Urothelium cell line (cell line): ENCODE measurements around the gene ARMC9.
"Not testable (repeated sequence)": the region's sequence is repeated elsewhere in the genome, so short reads cannot be mapped to it uniquely, and the experiment has no call there.

ENCODE experiments used
- DNase-seq: peaks from one replicate; pipeline ENCODE4 v3.0.0; 2011; ENCODE audit warnings: low spot score, mixed read lengths
- FAIRE-seq: peaks from 2 replicates; lab custom pipeline; 2011; peaks lifted over from hg19 to GRCh38; lab: Jason Lieb, UNC

ARMC9 gene

DNA sequence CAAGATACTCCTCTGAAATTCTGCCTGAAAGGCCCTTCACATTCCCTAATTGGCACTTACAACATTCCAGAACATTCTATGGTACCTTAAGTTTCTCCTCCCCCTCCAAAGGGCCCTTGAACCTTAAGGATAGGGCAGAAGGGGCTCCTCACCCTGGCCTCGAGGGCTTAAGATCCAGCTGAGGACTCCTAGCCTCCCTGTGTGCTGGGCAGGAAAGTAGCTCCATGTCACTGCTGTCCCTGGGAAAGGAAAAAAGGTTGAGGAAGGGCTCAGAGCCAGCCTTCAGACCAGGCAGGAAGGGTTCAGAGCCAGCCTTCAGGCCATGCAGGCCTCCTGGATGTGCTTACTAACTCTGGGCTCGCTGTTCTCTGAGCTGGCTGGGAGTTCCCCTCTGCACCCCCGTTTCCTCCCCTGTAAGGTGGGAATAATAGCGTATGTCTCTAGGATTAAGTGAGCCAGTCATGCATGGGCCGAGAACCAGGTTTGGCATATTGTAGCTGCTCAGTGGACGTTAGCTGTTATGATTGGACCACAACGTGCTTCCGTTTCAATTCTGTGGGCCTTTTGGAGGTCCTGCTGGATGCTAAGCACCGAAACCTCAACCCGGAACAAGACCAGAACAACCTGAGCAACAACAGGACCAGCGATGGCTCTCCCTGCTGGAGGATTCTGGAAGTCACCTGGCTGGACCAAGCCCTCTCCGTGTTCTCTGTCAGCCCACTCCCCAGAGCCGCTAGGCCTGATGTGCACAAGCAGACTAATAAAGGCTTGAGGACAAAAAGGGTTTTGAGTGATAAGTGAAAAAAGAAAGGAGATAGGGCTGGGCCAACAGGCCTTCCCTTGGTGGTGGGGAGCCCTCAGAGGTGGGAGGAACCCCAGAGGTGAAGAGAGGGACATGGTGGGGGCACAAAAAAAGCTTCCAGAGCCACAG is 196.0 kb downstream of the ARMC9 start:
- no peak for FAIRE-seq
- no peak for DNase-seq

DNA sequence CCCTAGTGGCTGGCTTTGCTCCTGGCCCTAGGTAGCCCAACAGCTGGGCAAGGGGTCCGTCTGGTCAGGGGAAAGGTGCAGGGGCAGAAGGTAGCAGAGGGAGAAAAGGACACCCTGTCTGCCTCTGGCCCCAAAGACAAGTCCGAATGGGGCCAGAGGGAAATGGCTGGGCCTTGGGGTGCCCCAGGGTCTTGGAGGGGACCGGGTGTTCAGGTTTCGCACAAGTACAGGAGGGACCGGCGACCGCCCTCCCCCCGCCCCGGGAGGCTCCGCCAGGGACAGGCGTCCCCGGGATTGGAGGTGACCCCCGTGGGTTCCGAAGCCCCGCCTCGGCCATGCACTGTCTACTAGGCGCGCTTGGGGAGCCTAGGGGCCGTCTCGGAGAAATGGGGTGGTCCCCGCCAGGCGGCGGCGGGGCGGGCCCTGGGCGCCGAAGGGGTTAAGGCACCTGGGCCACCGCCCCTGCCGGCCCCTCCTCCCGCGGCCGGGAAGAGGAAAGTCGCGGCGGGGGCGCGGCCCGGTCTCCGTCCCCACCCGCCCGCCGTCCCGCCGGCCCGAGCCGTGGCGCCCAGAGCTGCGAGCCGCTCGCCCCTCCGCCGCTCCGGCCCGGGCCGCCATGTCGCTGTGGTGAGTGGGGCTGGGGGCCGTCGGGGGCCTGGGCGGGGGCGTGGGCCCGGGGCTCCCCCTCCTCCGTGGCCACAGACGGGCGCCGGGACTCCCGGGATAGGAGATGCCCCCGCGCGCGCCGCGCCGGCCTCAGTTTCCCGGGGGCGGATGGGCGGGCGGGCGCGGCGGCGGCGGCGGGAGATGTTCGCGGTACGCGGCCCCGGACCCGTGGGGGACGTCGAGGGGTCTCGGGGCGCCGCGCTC is 197.0 kb downstream of the ARMC9 start, which contains the start of gene B3GNT7:
B3GNT7 (plus strand) TSS at position 523 of the 870 bp plus-strand sequence; CDS start at position 617, 94 bp downstream.
- FAIRE-seq = no peak
- no peak for DNase-seq

DNA sequence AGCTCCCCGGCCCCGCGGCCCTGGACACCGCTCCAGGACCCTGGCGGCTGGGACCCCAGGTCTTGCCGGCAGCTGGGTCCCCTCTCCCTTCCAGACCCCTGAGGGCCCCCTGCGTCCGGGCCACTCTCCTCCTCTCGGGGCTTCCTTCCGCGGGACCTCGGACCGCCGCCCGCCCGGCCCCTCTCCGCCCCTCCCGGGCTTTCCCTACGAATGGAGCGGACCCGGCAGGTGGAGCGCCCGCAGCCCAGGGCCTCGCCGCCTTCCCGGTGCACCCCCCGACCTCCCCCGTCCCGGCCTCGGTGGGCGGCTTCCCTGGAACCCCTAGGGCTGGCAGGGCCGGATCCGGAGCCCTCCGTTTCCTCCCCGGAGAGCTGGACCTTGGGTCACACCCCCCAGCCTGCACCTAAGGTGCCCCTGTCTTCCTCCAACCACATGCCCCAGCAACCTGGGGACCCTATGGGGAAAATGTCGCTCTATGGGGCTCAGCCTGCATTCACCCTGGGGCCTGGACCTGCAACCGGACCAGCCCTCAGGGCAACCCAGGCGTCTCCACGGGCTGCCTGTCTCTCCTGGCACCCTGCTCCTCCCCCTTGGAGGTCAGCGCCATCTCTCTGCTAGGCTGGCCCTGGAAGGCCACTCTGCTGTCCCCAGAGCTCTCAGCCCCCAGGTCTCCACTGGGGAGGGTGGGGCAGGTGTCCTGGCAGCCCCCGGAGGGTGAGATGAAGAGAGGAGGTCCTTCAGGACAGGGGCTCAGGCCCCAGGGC is 197.8 kb downstream of the ARMC9 start:
- FAIRE-seq (no peak), DNase-seq (no peak)

DNA sequence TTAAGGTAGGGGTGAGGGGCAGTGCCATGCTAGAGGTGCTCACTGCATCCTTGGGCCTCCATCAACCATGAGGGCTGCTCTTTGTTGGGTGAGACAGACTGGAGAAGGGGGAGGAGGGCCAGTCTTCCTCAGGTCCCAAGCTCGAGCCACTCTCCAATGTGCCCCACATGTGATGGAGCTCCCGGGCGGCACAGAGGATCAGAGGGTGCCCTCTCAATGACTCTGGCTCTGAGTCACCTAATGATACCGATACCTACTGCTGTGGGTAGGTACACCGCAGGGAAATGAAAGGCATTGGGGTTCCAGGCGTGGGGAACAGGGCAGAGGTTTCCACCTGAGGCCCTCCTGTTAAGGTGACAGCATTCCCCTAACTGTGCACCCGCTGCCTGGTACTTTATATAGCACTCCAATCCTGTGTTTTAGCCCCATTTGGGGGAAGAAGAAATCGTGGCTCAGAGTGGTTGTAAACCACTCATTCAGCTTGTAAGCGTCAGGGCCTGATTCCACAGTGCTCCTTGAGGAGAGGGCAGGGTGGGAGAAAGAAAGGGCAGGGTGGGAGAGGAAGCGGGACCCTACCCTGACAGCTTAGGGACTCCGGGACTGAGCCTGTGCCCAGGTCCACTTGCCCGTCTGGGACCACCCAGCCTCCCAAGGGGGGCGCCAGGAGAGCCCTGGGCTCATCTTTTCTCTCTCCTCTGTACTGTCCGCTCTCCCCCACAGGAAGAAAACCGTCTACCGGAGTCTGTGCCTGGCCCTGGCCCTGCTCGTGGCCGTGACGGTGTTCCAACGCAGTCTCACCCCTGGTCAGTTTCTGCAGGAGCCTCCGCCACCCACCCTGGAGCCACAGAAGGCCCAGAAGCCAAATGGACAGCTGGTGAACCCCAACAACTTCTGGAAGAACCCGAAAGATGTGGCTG is 198.8 kb downstream of the ARMC9 start:
- DNase-seq (no peak), FAIRE-seq (peak; percentile 48)

DNA sequence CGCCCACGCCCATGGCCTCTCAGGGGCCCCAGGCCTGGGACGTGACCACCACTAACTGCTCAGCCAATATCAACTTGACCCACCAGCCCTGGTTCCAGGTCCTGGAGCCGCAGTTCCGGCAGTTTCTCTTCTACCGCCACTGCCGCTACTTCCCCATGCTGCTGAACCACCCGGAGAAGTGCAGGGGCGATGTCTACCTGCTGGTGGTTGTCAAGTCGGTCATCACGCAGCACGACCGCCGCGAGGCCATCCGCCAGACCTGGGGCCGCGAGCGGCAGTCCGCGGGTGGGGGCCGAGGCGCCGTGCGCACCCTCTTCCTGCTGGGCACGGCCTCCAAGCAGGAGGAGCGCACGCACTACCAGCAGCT is 199.5 kb downstream of the ARMC9 start:
- DNase-seq (no peak), FAIRE-seq (no peak)

DNA sequence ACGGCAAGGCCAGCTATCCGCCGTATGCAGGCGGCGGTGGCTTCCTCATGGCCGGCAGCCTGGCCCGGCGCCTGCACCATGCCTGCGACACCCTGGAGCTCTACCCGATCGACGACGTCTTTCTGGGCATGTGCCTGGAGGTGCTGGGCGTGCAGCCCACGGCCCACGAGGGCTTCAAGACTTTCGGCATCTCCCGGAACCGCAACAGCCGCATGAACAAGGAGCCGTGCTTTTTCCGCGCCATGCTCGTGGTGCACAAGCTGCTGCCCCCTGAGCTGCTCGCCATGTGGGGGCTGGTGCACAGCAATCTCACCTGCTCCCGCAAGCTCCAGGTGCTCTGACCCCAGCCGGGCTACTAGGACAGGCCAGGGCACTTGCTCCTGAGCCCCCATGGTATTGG is 200.2 kb downstream of the ARMC9 start:
- FAIRE-seq = no peak

DNA sequence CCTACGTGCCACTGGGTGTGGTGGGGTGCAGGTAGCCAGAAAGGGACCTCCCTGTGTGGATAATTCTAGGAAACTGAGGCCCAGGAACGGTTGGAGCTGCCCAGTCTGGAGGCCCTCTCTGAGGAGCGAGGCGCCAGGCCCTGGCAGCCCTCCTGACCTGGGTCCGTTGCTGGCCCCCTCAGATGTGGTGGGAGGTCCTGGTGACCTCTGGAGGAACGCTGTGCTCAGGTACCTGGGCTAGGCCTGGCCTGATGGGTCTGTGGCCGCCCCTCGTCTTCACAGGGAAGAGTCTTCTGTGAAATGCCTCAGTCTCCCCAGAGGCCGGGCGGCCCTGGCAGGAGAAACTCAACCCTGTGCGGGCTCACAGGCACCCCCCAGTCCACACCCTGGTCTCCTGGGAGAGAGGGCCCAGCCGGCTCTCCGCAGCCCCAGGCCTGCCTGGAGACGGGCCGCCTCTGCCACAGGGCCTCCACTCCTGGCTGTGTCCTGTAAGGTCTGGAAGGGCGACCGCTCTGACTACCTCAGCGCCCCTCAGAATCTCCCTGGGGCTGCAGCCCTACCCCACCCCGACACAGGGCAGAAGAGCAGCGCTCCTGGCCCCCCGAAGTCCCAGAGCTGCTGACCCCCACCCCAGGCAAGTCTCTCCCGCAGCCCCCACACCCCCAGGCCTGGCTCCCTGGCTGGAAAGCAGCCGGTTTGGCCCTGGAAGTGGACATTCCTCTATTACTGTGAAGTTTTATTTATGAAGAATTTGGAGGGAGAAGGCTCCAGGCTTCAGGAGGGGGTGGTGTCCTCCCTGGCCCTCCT is 200.8 kb downstream of the ARMC9 start:
- FAIRE-seq (no peak), DNase-seq (no peak)

More for the DNA sequence above, 200.2 kb downstream of the ARMC9 start:
- DNase-seq = no peak

DNA sequence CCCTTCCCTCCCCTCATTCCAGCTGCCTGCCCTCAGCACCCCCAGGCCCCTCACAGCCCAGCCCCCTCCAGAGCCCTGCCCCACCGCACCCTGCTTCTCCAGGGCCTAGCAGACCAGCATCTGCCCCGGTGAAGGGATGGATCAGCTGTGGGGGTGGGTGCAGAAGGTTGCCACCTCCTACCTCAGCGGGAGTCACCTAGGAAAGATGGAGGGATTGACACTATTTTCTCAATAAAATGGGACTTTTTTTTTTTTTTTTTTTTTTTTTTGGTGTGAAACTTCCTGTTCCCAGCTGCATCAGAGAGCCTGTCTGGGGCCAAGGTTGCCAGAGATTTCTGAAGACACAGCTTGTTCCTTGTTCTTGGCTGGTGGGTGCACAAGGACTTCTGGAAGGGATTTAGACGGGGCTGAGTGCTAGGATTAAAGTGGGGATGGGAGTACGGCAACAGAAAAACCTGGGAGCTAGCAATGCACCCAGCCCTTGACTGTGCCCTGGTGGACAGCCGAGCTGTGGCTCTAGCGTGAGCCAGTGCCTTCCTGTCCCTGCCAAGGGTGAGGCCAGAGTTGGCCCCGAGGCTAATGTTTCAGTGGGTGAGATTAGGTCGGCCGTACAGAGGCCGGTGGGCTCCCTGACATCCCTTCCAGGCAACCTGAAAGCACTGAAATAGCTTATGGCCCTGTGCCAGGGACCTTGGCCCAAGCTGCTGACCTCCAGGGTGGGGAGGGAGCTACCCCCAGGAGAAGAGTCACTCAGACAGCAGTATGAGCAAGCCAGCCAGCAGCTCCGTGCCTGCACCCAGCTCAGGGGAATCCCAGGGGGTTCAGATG is 201.6 kb downstream of the ARMC9 start:
- FAIRE-seq = no peak
- peak; percentile 46 for DNase-seq

DNA sequence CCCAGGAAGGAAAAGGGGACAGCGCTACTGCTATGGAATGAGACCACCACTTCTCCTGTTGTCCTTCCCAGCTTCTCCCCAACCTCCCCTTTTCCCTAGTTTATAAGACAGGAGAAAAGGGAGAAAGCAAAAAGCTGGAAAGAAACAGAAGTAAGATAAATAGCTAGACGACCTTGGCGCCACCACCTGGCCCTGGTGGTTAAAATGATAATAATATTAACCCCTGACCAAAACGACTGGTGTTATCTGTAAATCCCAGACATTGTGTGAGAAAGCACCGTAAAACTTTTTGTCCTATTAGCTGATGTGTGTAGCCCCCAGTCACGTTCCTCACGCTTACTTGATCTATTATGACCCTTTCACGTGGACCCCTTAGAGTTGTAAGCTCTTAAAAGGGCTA is 202.2 kb downstream of the ARMC9 start:
- DNase-seq, FAIRE-seq: not testable (repeated sequence)

DNA sequence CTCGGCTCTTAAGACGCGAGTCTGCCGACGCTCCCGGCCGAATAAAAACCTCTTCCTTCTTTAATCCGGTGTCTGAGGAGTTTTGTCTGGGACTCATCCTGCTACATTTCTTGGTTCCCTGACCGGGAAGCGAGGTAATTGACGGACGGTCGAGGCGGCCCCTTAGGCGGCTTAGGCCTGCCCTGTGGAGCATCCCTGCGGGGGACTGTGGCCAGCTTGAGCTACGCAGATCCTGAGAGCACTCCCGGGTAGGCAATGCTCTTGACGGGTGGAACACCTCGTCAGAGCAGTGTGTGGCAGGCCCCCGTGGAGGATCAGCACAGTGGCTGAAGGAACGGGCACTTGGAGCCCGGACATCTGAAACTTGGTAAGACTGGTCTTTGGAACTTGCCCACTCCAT is 202.7 kb downstream of the ARMC9 start:
- not testable (repeated sequence) for DNase-seq, FAIRE-seq

DNA sequence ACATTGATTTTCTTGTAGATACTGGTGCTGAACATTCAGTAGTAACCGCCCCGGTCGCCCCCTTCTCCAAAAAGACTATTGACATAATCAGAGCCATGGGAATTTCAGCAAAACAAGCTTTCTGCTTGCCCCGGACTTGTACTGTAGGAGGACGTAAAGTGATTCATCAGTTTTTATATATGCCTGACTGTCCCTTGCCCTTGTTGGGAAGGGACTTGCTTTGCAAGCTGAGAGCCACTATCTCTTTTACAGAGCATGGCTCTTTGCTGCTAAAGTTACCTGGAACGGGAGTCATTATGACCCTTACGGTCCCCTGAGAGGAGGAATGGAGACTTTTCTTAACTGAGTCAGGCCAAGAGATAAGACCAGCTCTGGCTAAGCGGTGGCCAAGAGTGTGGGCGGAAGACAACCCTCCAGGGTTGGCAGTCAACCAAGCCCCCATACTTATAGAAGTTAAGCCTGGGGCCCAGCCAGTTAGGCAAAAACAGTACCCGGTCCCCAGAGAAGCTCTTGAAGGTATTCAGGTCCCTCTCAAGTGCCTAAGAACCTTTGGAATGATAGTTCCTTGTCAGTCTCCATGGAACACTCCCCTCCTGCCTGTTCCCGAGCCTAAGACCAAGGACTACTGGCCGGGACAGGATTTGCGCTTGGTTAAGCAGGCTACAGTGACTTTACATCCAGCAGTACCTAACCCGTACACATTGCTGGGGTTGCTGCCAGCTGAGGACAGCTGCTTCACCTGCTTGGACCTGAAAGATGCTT is 205.2 kb downstream of the ARMC9 start:
- FAIRE-seq, DNase-seq: not testable (repeated sequence)

DNA sequence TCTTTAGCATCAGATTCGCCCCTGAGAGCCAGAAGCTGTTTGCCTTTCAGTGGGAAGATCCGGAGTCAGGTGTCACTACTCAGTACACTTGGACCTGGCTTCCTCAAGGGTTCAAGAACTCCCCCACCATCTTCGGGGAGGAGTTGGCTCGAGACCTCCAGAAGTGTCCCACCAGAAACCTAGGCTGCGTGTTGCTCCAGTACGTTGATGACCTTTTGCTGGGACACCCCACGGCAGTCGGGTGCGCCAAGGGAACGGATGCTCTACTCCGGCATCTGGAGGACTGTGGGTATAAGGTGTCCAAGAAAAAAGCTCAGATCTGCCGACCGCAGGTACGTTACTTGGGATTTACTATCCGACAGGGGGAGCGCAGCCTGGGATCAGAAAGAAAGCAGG is 205.8 kb downstream of the ARMC9 start:
- FAIRE-seq, DNase-seq: not testable (repeated sequence)

DNA sequence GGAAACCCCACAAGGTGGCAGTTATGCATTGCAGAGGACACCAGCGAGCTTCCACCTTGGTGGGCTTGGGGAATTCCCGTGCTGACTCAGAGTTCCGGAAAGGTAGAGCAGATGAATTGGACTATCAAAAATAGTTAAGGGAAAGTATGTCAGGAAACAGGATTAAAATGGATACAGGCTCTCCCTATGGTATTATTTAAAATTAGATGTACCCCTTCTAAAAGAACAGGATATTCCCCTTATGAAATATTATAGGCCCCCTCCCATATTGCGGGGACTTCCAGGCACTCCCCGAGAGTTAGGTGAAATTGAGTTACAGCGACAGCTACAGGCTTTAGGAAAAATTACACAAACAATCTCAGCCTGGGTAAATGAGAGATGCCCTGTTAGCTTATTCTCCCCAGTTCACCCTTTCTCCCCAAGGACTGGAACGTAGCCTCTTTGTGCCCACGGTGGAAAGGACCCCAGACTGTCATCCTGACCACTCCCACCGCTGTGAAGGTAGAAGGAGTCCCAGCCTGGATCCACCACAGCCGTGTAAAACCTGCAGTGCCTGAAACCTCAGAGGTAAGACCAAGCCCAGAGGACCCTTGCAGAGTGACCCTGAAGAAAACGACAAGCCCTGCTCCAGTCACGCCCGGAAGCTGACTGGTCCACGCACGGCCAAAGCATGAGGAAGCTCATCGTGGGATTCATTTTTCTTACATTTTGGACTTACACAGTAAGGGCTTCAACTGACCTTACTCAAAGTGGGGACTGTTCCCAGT is 207.4 kb downstream of the ARMC9 start:
- not testable (repeated sequence) for FAIRE-seq, DNase-seq

DNA sequence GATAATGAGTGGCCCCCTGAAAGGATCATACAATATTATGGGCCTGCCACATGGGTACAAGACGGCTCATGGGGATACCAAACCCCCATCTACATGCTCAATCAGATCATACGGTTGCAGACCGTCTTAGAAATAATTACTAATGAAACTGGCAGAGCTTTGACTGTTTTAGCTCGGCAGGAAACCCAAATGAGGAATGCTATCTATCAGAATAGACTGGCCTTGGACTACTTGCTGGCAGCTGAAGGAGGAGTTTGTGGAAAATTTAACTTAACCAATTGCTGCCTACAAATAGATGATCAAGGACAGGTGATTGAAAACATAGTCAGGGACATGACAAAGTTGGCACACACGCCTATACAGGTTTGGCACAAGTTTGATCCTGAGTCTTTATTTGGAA is 209.3 kb downstream of the ARMC9 start:
- not testable (repeated sequence) for FAIRE-seq, DNase-seq

DNA sequence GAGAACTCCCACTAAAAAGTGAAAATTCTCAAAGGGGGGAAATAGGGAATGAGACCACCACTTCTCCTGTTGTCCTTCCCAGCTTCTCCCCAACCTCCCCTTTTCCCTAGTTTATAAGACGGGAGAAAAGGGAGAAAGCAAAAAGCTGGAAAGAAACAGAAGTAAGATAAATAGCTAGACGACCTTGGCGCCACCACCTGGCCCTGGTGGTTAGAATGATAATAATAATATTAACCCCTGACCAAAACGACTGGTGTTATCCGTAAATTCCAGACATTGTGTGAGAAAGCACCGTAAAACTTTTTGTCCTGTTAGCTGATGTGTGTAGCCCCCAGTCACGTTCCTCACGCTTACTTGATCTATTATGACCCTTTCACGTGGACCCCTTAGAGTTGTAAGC is 209.9 kb downstream of the ARMC9 start:
- FAIRE-seq, DNase-seq: not testable (repeated sequence)

DNA sequence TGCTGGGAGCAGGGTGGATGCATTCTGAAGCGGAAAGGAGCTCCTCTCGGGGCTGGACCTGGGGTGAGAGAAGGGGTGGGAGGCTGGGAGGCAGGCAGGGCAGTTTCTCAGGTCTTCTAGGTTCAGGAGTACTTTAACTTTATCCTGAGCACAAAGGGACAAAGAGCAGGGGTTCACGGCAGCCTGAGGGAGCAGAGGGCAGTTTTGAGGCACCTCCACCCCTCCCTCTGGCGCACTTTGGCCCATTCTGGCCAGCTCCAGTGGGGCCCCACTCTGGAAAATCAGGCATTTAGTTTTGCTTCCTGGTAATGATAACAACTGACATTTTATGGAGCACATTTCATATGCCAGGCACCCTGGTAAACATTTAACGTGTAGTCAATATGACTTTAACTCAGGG is 211.3 kb downstream of the ARMC9 start:
- no peak for DNase-seq
- no peak for FAIRE-seq
